ENCODE data around the gene SLC5A5.

SLC5A5 gene

DNA sequence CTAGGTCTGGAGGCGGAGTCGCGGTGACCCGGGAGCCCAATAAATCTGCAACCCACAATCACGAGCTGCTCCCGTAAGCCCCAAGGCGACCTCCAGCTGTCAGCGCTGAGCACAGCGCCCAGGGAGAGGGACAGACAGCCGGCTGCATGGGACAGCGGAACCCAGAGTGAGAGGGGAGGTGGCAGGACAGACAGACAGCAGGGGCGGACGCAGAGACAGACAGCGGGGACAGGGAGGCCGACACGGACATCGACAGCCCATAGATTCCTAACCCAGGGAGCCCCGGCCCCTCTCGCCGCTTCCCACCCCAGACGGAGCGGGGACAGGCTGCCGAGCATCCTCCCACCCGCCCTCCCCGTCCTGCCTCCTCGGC, at the start of gene SLC5A5:
TSS of gene SLC5A5 (plus strand) at position 68 of the 373 bp plus-strand sequence. CDS start 375 bp downstream, outside the sequence.
- DNase-seq (ENCODE audit: insufficient read length, low spot score): no peak

DNA sequence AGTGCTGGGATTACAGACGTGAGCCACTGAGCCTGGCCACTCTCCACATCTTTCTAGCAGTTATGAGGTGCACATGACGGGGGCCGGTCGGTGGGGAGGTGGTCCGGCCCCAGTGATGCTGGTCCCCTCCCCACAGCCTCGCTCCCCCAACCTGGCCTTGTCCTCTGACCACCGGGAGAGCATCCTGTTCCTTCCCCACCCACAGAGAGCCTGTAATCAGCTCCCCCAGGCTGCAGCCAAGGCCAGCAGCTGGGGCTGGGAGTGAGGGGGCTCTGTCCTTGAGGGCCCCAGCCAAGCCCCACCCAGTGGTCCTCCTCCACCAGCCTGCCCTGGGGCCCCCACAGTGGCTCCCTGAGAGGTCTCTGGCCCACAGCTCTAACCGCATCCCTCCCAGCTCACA, 47.4 kb upstream of the SLC5A5 start:
- DNase-seq (ENCODE audit: insufficient read length, low spot score): no peak
- no peak for FAIRE-seq

More for the DNA sequence above, at the start of gene SLC5A5:
- no peak for FAIRE-seq

DNA sequence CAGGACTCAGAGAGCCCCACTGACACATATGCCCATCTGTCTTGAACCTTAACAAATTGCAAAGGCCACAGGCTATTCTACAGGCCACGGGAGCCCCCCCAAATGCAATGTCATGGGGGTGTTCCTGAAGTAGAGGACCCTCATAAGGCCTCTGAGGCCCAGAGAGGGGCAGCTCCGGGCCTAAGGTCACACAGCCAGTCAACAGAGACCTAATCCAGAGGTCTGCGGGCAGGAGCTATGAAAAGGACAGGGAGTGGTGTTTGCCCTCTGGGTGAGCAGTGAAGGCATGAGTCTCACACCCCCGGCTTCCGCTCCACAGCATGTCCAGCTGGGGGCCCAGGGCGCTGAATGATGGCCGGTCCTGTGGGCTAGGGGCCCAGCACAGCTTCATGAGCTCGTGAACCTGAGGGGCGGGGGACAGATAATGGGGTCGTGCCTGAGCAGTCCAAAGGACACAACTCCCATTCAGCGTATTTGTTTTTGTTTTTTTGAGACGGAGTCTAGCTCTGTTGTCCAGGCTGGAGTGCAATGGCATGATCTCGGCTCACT, 45.2 kb upstream of the SLC5A5 start:
- FAIRE-seq: no peak

DNA sequence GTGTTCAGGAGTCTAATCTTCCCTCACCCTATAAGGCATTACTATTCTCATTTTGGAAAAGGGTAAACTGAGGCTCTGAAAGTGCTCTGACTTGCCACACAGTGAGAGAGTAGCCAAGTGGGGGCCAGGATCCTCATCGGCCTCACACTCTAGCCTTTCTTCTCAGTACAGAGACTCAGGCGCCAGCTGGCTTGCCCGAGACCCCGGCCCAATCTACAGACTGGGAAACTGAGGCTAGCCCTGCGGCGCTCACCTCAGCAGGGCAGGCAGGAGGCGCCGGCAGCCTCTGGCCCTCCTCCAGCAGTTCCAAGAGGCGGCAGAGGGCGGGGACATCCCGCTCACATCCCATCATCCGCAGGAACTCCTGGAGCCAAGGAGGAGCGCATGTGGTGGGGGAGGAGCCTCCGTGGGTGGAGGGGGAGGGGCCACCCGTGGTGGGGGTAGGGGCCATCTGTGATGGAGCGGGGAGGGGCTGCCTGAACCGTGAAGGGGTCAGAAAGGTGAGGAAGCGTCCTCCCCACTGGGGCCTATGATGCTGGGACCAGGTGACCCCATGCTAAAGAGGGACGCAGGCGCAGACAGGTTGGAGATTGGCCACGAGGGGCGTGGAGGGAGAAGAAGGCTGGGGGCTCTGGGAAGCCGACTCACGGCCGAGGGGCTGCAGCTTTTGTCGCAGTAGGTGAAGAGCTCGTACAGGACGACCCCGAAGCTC, 41.7 kb upstream of the SLC5A5 start:
- no peak for DNase-seq (ENCODE audit: insufficient read length, low spot score)
- FAIRE-seq: no peak

More for the DNA sequence above, 45.2 kb upstream of the SLC5A5 start:
- no peak for DNase-seq (ENCODE audit: insufficient read length, low spot score)

DNA sequence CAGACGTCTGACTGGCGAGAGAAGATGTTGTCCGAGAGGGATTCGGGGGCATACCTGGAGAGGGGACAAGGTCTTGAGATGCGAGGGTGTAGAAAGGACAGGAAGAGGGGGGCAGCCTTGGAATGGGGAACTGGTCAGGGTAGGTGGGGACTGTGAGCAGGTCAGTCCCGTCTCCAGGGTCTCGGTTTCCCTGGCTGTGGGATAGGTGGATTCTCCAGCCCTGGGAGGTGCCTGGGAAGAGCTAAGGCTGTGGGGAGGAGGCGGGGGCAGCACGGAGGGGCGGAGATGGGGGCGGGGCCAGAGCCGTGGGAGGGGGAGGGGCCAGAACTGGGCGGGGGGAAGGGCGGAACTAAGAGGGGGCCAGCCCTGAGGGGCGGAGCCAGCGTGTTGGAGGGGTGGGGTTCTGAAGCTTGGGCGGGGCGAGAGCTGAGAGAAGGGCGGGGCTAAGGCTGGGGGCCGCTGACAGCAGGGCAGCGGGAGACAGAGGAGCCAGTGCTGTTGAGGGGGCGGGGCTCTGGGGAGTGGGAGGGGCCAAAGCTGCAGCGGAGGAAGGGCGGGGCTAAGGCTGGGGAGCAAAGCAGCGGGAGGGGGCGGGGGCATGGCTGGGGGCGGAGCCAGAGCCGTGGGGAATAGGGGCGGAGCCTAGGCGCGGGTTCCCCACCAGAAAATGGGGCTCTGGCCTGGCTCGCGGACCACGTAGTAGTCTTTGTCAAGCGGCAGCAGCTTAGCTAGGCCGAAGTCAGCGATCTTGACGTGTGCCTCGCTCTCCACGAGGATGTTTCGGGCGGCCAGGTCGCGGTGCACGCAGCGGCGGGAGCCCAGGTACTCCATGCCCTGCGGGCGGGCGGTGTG, 41.0 kb upstream of the SLC5A5 start:
- DNase-seq (ENCODE audit: insufficient read length, low spot score) (no peak), FAIRE-seq (no peak)

DNA sequence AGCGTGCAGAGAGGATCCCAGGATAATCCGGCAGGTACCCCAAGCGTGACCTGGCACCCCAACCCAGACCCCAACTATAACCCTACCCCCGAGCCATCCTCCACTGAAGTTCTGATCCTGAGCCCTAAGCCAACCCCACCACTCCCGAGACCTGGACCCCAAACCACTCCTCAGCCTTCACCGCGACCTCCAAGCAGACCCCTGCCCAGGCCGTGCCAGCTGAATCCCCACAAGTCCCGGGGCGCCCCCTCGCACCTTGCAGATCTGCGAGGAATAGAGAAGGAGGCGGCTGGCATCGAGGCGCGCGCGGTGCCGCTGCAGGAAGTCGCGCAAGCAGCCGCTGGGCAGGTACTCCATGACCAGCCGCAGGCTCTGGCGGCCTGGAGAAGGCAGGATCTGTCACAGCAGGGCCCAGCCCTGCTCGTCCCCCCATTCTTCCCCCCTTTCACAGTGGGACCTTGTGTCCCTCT, 40.3 kb upstream of the SLC5A5 start:
- FAIRE-seq (no peak), DNase-seq (ENCODE audit: insufficient read length, low spot score) (no peak)

DNA sequence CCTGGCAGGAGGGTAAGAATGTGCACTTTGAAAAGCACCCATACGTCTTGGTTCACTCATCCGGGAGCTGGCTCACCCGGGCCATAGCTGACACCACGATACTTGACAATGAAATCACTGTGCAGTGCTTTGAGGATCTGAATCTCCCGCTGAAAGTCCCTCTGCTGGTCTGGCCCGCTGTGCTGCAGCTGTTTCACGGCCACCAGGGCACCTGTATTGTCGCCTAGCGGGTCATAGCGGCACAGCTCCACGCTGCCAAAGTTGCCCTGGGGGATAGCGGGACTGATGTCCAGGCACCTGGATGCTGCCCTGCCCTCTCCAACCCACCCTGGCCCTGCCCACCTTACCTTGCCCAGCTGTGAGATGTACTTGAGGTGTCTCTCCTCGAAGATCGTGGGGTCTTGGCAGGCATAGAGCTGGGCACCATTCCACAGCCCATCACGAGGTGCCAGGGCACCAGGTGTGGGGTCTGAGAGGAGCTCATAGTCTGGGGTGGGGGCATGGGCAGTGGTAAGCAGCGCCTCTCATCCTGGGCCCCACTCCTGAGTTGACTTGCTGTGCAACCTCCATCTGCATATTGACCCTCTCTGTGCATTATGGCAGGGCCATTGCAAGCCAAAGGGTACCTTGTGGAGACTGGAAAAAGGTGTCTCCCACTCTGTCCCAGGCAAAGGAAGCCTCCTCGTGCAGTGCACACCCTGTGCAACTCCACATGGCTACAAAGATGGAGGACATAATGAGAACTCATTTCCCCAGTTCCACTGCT, 39.1 kb upstream of the SLC5A5 start:
- FAIRE-seq (no peak), DNase-seq (ENCODE audit: insufficient read length, low spot score) (no peak)

DNA sequence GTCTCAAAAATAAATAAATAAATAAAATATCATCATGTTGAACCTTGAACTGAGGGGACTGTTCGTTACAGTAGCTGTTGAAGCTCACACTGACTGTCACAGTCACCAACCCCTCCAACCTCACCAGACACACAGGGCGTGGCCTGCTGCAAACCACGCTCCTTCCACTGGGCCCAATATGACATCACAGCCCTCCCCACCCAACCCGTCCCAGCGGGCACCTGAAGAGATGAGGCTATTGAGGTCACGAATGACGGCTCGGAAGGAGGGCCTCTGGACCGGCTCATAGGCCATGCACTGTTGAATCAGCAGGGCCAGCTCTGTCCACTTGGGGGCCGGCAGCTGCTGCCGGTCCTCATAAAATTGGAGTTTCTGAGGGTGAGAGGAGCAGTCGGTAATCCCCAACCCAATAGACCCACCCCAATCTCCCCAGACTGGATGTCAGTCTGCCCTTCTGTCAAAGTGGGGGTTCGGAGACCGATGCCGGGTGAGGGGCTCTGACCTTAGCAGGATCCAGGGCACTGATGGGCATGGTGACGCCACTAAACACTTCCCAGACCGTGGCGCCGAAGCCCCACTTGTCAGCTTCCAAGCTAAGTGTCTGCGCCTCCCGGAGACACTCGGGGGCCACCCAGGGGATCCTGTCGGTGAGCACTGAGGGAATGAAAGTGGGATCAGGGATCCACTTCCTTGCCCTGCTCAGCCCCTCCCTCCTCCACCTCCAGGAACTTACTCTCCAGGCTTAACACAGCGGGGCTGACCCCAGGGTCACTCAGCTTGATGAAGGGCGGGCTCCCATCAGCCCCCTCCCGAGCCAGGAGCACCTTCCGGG, 37.2 kb upstream of the SLC5A5 start:
- FAIRE-seq (no peak), DNase-seq (ENCODE audit: insufficient read length, low spot score) (no peak)

DNA sequence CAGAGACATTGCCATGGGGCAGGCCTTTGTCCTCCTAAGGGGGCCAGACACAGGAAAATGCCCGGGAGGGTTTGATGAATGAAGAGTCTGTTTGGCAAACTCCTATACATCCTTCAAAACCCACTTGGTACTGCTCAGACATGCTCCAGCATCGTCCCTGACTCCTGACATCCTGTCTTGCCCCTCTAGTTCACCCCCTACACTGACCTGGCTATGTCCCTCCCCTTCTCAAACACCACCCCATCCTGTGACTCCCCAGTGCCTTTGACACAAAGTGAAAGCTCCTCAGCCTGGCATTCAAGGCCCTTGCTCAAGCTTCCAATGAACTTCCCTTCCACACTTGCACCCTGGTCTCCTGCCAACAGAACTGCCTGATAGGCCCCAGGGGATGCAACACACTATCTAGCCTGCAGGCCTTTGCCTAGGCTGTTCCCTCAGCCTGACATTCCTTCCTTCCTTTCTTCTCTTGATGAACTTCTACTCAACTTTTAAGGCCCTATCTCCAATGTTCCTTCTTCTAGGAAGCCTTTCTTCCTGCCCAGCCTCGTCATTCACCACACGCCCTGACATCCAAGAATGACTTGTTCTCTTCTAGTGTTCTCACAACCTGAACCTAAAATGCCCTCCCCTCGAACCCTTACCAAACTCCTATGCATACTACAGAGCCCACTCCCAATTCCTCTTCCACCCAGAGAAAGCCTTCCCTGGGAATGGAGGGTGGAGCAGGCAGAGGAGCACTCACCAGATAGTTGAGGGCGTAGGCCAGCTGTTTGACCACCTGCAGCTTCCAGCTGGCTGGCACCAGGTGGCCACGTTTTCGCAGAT, 36.4 kb upstream of the SLC5A5 start:
- no peak for DNase-seq (ENCODE audit: insufficient read length, low spot score)
- no peak for FAIRE-seq

DNA sequence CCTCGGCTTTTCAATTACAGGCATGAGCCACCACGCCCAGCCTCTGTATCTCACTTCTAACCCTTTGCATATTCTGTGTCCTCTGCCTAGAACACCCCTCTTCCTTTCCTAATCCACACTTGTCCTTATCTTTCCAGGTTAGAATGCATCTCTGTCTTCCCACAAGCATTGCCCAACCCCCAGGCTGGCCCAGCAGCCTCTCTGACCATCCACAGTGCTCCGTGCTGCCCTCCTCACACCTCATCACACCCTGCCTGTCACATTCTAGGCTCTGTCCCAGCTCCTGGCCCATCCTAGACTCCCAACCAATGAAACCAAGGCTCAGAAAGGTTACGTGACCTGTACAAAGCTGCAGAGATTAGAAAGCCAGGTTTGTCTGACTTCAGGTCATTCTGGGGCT, 35.2 kb upstream of the SLC5A5 start:
- no peak for DNase-seq (ENCODE audit: insufficient read length, low spot score)
- no peak for FAIRE-seq

DNA sequence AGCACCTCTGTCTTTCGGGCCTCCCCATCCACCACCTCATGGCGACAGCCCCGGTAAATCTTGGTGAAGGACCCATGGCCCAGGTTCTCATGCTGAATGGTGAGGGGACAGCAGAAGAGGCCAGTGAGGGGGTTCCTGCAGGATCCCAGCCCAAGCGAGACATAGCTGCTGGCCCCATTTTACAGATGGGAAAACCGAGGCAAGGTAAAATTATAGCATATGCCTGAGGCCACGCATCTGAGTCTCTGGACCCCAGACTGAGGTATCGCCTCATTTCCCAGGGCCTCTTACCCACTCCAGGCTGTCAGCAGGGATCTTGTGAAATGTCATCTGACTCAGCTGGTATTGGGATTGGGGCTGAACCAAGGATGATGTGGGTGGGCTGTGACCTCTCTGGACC, 33.8 kb upstream of the SLC5A5 start:
- FAIRE-seq (no peak), DNase-seq (ENCODE audit: insufficient read length, low spot score) (no peak)

DNA sequence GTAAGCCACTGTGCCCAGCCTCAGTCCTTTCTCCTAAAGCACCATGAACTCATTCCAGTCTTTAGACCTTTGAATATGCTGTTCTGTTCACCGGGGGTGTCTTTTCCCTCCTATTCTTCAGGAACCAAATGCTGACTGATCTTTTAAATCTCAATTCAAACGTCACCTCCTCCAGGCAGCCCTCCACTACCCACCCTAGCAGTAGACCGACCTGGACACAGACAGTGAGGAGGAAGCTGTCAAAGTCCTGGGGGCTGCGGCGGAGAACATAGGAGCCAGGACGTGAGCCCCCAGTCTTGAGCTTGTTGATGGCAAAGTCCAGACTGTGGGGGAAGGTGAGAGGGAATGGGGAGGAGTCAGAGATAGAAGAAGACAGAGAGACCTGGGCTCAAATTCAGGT, 31.7 kb upstream of the SLC5A5 start:
- FAIRE-seq: no peak
- DNase-seq (ENCODE audit: insufficient read length, low spot score): no peak

DNA sequence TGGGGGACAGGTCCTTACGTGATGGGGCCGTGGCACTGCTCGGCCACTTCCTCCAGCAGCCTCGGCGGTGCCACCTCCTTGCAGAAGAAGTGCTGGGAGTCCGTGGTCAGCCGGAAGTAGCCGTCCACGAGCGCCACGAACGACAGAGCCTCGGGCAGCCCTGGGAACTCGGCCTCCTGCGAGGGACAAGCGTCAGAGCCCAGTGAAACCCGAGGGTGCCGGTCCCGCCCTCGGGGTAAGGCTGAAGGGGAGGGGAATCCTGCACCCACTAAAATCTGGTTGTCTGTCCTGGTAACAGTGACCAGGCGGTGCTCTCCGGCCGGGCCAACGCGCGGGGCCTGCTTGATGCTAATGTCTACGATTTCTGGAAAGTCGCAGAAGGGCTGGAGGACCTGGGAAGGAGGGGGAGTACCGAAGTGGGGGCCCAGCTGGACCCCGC, 30.4 kb upstream of the SLC5A5 start:
- DNase-seq (ENCODE audit: insufficient read length, low spot score): no peak
- FAIRE-seq: no peak

DNA sequence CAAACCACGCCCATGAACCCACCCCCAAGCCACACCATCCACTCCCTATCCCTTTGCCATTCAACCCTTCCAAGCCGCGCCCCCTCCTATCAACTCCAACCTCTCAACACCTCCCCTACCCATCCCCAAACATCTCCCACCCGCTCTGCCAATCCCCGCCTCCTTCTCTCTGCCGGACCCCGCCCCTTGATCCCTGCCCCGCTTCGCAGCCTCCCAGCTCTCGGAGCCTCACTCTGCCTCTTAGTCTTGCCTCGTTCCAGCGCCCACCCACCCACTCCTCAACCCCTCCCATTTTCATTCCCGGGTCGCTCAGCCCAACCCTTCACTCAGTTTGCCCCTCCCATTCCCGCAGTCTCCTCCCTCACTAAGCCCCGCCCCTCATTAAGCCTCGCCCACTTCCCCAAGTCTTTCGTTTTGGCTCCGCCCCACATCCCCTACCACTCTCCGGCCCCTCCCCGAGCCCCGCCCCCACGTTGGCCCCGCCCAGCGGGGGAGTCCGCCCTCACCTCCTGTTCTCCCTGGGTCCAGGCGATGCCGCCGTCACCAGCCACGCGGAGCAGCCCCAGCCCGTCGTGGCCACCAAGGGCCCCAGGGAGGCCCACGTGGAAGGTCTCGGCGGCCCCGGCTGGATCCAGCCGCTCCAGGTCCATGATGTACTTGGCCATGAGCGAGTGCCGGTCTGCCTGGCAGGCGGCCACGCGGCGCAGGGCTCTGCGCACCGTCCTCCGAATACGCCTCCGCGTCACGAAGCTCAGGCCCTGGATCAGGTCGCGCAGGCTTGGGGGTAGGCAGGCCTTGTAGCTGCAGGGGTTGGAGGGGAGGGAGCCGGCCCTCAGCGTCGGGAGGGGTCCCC, 29.7 kb upstream of the SLC5A5 start:
- DNase-seq (ENCODE audit: insufficient read length, low spot score): no peak

DNA sequence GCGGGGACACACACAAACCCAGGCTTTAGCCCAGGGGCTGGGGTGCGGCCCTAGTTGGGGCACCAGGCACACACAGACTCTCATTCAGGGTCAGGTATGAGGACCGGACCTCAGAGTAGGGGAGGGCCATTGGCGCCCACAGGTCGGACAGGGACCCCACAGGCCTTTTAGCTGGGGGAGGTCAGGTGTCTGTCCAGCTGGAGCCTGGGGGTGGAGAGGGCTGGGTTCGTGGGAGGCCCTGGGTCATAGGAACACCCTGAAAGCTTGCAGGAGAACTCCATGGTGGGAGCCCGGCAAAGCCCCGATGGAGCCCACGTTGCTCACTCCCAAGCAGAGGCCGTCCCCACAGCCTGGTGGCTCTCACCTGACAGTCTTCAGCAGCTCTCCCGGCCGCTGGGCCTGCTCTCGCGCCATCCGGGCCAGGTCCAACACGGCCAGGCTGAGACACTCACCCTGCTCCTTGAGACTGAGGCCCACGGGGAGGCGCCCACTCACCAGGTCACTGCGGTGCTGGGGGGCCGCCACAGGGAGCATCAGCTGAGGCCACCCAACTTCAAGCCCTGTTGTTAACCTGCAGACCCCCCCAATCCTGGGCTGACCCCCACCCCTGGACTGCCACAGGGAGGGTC, 29.0 kb upstream of the SLC5A5 start:
- FAIRE-seq (no peak), DNase-seq (ENCODE audit: insufficient read length, low spot score) (no peak)

More for the DNA sequence above, 29.7 kb upstream of the SLC5A5 start:
- FAIRE-seq: no peak

DNA sequence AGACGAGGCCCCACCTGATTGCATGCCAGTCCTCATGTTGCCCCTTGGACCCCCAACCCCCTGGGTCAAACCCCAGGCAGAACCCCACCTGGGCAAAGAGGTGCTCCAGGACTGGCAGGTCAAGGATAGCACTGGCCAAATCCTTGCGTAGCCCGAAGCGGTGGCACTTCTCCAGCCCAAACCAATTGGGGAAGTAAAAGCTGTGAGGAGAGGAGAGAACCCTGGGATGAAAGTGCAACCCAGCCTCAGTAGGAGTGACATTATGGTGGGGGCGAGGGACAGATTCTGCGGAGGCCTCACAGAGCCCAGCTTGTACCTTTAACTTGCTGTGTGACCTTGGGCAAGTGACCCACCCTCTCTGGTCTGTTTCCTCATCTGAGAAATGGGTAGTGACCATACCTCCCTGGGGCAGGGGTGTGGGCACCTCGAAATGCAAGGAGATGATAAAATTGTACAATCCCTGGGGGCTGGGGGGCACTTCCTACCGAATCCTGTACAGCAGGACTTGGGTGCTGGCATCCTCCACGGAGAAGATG, 28.4 kb upstream of the SLC5A5 start:
- FAIRE-seq: no peak

DNA sequence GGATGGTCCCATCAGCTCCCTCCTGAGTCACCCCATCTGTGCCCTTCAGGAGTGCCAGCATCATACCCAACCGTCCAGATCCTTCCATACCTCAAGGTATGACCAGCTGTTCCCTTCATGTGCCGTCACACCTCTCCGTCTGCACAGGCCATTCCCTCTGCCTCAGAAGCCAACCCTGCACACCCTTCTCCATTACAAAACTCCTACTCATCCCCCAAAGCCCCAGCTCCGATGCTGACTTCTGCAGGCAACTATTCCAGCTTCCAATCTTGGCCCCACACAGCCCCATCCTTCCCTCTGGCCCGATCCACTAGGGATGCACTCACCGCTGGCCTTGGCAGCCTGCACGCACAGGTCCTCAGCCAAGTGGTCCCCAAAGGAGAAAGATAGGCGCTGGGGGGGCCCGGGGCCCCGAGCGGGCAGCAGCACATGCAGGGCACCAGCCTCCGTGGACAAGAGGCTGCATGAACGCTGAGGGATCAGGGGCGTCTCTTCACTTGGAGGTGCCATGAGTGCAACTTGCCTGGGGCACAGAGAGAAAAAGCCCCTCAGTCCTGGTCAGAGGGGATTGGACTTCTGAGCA, 27.7 kb upstream of the SLC5A5 start:
- FAIRE-seq: no peak
- no peak for DNase-seq (ENCODE audit: insufficient read length, low spot score)

More for the DNA sequence above, 28.4 kb upstream of the SLC5A5 start:
- no peak for DNase-seq (ENCODE audit: insufficient read length, low spot score)

Data from GM19239 (cell line).